ENCODE results near the gene RNF19B.
"Not testable (repeated sequence)": the region's sequence is repeated elsewhere in the genome, so short reads cannot be mapped to it uniquely, and the experiment has no call there.

Gene RNF19B

DNA sequence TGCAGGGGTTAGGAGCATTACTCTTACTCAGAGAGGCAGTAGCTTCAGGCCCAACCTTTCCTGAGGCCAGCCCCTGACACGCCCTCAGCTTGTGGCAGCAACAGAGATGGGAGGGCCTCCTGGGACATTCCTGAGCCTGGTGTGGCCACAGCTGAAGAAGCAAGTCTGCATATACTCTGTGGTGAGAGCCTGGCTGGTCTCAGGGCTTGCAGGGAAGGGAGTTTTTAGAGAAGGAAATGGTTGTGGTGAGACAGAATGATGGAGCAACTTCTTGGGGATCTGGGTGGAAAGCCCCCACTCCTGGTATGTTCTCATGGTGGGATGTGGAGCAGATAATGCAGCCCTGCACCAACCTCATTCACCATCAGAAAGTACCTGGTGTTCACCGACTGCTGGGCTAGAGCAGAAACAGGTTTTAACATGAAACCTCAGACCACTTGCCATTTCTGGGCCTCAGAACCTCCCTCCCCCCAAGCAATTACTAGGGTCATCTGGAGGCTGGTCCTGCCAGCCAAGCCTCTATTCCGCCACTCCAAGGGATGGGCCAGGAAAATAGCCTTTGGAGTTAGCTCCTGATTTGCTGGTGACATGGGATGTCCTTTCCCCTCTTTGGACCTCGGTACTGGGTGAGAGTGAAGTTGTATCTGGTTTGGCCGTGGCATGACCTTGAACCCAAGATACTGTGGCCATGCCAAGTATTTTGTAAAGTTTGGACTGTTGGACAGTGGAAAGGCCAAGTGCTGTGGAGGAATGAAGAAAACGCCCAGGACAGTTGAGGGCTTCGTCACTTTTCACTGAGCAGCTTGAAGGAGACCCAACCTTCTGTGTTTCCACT, 28.1 kb upstream of the RNF19B start:
- DNase-seq, result no peak

DNA sequence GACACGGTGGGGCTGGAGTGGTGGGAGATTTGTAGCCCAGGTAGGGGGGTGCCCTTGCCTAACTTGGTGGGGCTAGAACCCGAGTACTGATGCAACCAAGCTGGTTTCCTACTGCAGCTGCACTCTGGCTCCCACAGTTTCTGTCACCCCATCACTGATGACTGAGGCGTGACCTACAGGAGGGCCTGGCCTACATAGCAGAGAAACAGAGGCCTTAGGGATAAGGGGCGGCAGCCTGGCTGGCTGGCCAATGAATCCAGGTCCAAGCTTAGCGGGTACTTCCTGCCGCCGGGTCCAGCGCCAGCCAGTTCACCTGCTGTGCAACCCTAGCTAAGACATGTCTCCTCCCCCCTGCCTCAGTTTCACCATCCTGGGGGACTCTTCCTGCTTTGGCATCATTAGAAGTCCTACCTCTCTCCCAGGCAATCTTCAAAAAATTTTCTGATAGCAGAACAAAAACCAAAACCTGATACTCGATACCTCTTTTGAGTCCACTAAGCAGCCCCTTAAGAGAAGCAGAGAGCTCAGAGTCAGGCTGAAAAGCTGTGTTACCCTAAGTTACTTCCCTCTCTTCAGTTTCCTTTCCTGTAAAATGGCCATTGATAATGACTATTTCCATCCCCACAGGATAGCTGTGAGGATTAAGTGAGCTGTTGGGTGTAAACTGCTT, 27.3 kb upstream of the RNF19B start:
- no peak for DNase-seq

- no peak for DNase-seq
Measured at GRCh38 chr1:32991386-32991785, 26.8 kb upstream of the RNF19B start.

GRCh38 chr1:32990887-32991286, 26.3 kb upstream of the RNF19B start:
- no peak for DNase-seq

DNA sequence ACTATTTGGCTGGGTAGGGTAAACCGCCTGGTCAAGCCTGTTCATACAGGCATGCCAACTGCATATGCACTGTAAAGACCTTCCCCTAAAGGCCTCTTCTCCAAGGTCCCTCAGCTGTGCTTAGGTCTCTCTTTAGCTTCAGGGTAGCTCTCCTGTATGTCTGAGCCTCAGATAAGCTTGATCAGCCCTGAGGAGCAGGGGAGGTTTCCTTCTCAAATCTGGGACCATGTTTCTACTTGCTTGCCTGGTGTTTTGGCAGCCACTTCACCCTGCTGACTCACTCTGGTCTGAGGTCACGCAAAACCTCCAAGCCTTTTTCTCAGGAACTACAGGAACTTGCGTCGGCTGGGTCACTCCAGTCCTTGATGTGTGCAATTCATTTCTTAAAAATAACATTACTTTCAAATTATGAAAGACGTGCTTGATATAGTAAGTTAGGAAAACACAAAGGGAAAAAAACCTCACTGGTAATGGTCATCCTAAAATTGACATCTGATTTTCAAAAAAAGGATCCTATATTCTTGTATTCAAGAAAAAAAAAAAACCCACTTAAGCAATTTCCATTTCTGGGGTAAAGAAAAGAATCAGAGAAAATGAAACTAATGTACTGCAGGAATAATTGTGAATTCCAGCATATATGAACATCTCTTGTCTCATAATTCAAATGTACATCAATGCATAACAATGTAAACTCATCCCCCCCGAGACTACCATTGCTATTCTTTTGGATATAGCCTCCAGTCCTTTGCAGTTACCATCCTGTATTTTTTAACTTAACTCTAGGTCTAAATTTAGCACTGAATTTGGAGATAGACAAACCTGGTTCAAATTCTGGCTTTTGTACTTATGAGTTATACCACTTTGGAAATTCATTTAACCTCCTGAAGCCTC, 24.8 kb upstream of the RNF19B start:
- no peak for DNase-seq

DNA sequence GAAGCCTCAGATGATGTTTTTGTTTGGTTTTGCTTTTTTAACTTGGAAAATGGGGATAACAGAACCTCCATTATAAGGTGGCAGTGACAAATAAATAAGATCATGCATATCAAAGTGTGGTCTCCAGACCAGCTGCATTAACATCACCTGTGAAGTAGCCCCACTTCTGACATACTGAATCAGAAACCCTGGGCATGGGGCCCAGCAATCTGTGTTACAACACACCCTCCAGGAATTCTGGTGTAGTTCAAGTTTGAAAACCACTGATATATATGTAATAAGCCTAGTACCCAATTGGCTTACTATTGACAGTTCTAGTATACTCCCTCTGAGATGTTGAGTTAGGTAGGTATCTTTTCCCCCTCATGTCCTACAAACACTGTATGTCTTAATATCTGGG, 24.1 kb upstream of the RNF19B start:
- DNase-seq, result no peak

- DNase-seq, result no peak
Measured at GRCh38 chr1:32985226-32985625, 20.6 kb upstream of the RNF19B start.

- DNase-seq, result no peak
Measured at GRCh38 chr1:32984455-32985171, 20.0 kb upstream of the RNF19B start.

GRCh38 chr1:32984090-32984454, 19.5 kb upstream of the RNF19B start:
- DNase-seq, result no peak

DNA sequence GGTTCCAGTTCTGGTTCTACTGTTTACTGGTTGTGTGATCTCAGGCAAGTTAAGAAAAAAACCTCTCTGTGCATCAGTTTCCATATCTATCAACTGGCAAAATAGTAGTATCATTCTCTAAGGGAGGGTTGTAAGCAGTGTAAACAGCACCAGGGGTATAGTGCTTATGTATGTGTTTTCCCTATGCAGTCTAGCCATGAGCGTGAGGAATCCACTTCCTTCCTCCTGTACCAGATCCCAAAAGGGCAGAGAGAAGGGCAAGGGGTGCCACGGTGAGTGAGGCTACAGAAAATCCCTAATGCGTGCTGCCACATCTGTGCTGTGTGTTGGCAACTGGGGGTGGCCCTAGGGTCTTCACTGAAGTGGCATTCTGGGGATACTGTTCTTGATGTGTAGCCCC, 18.4 kb upstream of the RNF19B start:
- no peak for DNase-seq

DNA sequence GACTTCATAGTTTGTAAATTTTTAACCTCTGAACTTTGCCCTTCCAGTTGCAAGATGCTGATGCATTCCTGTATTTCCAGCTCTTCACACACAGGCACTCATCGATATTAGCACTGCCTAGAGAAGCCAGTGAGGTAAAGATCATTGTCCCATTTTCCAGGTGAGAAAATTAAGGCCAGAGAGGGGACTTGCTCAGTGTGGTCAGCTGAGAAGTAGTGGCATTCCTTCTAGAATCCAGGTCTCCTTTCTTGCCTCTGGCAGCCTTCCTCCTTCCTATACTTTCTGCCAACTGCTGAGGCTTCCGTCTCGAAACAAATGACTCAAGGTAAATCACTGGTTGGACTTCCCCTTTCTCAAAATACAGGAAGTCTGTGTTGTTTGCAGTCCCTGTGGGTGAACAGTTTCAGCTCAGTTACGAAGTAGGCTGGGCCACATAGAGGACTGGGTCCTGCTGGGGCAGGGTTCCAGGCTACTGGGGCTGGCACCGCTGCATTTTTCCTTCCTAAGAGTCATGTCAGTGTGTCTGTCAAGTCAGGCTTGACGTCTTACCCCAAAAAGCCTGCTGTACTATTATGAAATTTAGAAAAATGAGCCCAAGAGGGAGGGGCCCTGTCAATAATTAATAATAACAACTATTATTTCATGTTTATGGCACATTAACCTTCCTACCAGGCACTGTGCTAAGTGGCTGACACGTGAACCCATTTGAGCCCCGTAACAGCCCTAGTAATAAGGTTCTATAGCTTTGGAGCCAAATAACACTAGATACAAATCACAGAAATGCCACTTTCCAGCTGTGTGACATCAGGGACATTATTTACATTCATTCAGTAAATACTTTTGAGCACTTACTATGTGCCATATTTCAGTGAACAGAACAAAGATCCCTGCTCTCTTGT, 16.6 kb upstream of the RNF19B start:
- DNase-seq, result peak in 3 of 4 experiments; percentile 15 to 30 (median 19)

DNA sequence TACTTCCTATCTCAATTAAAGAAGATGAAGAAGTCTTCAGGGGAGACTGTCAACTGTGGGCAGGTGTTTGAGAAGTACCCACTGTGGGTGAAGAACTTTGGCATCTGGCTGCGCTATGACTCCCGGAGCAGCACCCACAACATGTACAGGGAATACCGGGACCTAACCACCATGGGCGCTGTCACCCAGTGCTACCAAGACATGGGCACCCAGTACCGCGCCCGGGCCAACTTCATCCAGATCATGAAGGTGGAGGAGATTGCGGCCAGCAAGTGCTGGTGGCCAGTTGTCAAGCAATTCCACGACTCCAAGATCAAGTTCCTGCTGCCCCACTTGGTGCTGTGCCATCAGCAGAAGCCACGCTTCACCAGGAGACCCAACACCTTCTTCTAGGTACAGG, 15.5 kb upstream of the RNF19B start:
- no peak for DNase-seq

DNA sequence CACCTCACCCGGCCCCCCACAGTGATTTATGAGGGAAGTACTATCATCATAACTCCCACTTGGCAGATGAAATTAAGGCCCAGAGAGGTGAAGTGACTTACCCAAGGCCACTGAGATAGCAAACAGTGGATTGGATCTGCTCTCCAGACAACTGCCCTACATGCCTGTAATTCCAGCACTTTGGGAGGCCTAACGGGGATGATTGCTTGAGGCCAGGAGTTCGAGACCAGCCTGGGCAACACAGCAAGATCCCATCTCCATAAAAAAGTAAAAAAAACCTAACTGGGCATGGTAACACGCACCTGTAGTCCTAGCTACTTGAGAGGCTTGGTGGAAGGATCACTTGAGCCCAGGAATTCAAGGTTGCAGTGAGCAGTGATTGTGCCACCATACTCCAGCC, 14.2 kb upstream of the RNF19B start:
- no peak for DNase-seq

DNA sequence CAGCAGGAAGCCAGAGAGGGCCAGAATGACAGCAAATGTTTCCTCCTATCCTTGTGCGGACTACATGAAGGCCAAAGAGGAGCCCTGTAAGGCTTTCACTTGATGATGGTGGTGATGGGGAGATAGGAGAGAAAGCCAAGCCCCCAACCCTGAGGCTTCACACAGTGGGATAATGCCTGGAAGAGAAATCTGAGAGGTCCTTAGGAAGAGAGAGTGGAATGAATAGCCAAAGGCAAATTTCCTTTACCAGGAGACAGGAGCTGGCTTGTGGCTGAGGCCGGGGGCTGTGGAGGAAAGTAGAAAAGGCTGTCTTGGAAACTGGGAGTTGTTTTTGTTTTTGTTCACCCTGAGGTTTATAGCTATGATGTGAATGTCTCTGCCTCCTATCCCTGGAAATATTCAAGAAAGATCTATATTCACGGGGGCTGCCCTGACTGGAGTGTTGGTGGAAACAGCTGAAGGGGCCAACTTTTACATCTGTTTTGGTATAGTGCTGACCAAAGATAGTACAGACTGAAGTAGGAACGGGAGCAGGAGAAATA, 13.0 kb upstream of the RNF19B start:
- no peak for DNase-seq

- not testable (repeated sequence) for DNase-seq
Measured at GRCh38 chr1:32975055-32975454, 10.4 kb upstream of the RNF19B start.

DNA sequence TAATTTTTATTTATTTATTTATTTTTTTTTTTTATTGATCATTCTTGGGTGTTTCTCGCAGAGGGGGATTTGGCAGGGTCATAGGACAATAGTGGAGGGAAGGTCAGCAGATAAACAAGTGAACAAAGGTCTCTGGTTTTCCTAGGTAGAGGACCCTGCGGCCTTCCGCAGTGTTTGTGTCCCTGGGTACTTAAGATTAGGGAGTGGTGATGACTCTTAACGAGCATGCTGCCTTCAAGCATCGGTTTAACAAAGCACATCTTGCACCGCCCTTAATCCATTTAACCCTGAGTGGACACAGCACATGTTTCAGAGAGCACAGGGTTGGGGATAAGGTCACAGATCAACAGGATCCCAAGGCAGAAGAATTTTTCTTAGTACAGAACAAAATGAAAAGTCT, 8.8 kb upstream of the RNF19B start:
- DNase-seq, result not testable (repeated sequence)

GRCh38 chr1:32972814-32973428, 8.3 kb upstream of the RNF19B start:
- no peak for DNase-seq

DNA sequence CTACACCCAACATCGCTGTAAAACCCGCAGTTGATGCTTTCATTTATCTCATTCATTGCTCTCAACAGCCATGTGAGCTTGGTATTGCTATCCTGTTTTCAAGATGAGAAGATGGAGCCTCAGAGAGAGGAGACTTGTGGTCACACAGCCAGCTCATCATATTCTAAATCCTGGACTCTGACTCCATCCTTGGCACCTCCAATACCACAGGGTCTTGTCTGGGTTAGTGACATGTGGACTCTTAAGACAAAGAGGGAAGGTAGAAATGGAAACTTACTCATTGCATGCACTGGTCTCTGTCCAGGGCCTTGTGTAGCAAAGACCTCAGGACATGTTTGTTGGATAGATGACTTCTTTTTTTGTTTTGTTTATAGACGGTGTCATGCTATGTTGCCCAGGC, 7.0 kb upstream of the RNF19B start:
- DNase-seq, result no peak

- no peak for DNase-seq
Measured at GRCh38 chr1:32971156-32971555, 6.5 kb upstream of the RNF19B start.

GRCh38 chr1:32969566-32969965, 5.0 kb upstream of the RNF19B start:
- DNase-seq, result no peak

All from activated naive CD4-positive, alpha-beta T cell (primary cell).